Peyer's patch (tissue), 4 donors: ENCODE data around the gene EMILIN2. TPM values are rescaled to one million over a fixed set of nuclear protein-coding genes. Genes with fewer than 3 reads are reported as not detected.
A peak's percentile ranks its signal among the peaks of the same experiment; 100 is the strongest.
"Not testable (repeated sequence)": the region's sequence is repeated elsewhere in the genome, so short reads cannot be mapped to it uniquely, and the experiment has no call there.

Experiments used
- DNase-seq, 3 donors: peaks; one replicate each; pipeline ENCODE4 v3.0.0-alpha.2; 2017 to 2019
- H3K27ac ChIP-seq, 4 donors: fragments of 200-600 bp; sonication (generic); one replicate each; pipeline ENCODE4 v1.5.1; 2016 to 2019
- H3K27me3 ChIP-seq, 2 donors: fragments of 200-600 bp; sonication (generic); one replicate each; pipeline ENCODE4 v1.5.1; 2019
- H3K36me3 ChIP-seq, 3 donors: fragments of 200-600 bp; sonication (generic); one replicate each; pipeline ENCODE4 v1.5.1; 2016 to 2019
- H3K4me1 ChIP-seq, 4 donors: fragments of 200-600 bp; sonication (generic); one replicate each; pipeline ENCODE4 v1.5.1; 2016 to 2019
- H3K4me3 ChIP-seq, 4 donors: fragments of 200-600 bp; sonication (generic); 1 replicate in 3 of 4; 2 replicates in 1 of 4; pipeline ENCODE4 v1.5.1; 2016 to 2019; ENCODE audit warnings: mild to moderate bottlenecking in 1 of 4
- H3K9me3 ChIP-seq, 4 donors: fragments of 200-600 bp; sonication (generic); one replicate each; pipeline ENCODE4 v1.5.1; 2016 to 2019; ENCODE audit warnings: mild to moderate bottlenecking in 1 of 4
- POLR2A ChIP-seq, 2 donors: fragments of 450-650 bp; IDR thresholded peaks; one replicate each; pipeline ENCODE4 v1.5.1; 2017; ENCODE audit warnings: antibody characterized with exemption in 2 of 2, mild to moderate bottlenecking in 2 of 2, moderate library complexity in 2 of 2
- total RNA-seq, 4 donors: library from RNA; depleted of rRNA; stranded (reverse); fragments of >200 nt; gene quantifications; one replicate each; pipeline ENCODE4 v1.1.0, GENCODE V29; 2016
- TF ChIP-seq, protein P1 (sequence below), 6 experiments: fragments of 450-650 bp in 4 of 6; fragments of 200-600 bp in 2 of 6; sonication (generic) in 1 of 6; IDR thresholded peaks; one replicate each; pipeline ENCODE4 v1.5.1; 2017 to 2019; ENCODE audit warnings: antibody characterized with exemption in 6 of 6, mild to moderate bottlenecking in 3 of 6, moderate library complexity in 1 of 6

Gene EMILIN2
- total RNA-seq, 4 donors from 2014 or later, result 6.8 to 54.5 (median 12.8) TPM

- Histone ChIP-seq H3K27ac (peak overlapping the region in 2 of 4 donors; percentile 25 to 29), H3K27me3 (no peaks in the 10 kb centered on the region), H3K4me3 (no peak overlapping the region), H3K4me1 (no peaks in the 10 kb centered on the region), H3K9me3 (no peaks in the 10 kb centered on the region), H3K36me3 (no peaks in the 10 kb centered on the region)
- peak in 2 of 3 donors; percentile 61 to 81 for DNase-seq
- TF ChIP-seq, protein P1, sequence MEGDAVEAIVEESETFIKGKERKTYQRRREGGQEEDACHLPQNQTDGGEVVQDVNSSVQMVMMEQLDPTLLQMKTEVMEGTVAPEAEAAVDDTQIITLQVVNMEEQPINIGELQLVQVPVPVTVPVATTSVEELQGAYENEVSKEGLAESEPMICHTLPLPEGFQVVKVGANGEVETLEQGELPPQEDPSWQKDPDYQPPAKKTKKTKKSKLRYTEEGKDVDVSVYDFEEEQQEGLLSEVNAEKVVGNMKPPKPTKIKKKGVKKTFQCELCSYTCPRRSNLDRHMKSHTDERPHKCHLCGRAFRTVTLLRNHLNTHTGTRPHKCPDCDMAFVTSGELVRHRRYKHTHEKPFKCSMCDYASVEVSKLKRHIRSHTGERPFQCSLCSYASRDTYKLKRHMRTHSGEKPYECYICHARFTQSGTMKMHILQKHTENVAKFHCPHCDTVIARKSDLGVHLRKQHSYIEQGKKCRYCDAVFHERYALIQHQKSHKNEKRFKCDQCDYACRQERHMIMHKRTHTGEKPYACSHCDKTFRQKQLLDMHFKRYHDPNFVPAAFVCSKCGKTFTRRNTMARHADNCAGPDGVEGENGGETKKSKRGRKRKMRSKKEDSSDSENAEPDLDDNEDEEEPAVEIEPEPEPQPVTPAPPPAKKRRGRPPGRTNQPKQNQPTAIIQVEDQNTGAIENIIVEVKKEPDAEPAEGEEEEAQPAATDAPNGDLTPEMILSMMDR (IDR thresholded peaks at IDR 0.05), result no peak
- TF ChIP-seq POLR2A (IDR thresholded peaks at IDR 0.05), result no peak
Observed at GRCh38 chr18:2857491-2858131, 10.8 kb downstream of the EMILIN2 start.

DNA sequence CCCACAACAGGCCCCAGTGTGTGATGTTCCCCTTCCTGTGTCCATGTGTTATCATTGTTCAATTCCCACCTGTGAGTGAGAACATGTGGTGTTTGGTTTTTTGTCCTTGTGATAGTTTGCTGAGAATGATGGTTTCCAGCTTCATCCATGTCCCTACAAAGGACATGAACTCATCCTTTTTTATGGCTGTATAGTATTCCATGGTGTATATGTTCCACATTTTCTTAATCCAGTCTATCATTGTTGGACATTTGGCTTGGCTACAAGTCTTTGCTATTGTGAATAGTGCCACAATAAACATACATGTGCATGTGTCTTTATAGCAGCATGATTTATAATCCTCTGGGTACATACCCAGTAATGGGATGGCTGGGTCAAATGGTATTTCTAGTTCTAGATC is 13.6 kb downstream of the EMILIN2 start:
- not testable (repeated sequence) for H3K27me3 ChIP-seq, H3K9me3 ChIP-seq, DNase-seq, H3K4me1 ChIP-seq, H3K27ac ChIP-seq, H3K4me3 ChIP-seq, H3K36me3 ChIP-seq

- H3K36me3 ChIP-seq, H3K27ac ChIP-seq, DNase-seq, H3K9me3 ChIP-seq, H3K4me3 ChIP-seq, H3K4me1 ChIP-seq, H3K27me3 ChIP-seq: not testable (repeated sequence)
Observed at GRCh38 chr18:2863997-2864396, 17.2 kb downstream of the EMILIN2 start.

GRCh38 chr18:2866465-2866864 is 19.7 kb downstream of the EMILIN2 start:
- H3K9me3 ChIP-seq, H3K27me3 ChIP-seq, H3K4me1 ChIP-seq, H3K27ac ChIP-seq, DNase-seq, H3K36me3 ChIP-seq, H3K4me3 ChIP-seq: not testable (repeated sequence)

DNA sequence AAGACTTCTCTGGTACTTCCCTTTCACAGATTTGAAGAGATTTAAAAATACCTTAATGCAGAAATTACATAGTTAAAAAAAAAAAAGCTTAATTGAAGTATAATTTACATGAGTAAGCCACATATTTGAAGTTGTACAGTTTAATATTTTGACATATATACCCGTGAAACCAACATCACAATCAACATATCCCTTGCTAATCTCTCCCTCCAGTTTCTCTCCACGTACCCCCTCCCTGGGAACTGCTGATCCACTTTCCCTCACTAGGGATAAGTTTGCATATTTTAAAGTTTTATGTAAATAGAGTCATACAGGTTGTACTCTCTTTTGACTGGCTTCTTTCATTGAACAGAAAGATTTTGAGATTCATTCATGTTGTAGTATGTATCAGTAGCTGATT is 22.4 kb downstream of the EMILIN2 start:
- H3K9me3 ChIP-seq, result no peaks in the 10 kb centered on the region
- H3K36me3 ChIP-seq, result no peaks in the 10 kb centered on the region
- no peaks in the 10 kb centered on the region for H3K4me1 ChIP-seq
- no peak for DNase-seq
- no peak for TF ChIP-seq POLR2A (IDR thresholded peaks at IDR 0.05)
- TF ChIP-seq, protein P1 (IDR thresholded peaks at IDR 0.05), result no peak
- no peaks in the 10 kb centered on the region for H3K27me3 ChIP-seq
- H3K27ac ChIP-seq, result no peak overlapping the region
- H3K4me3 ChIP-seq, result no peak overlapping the region

DNA sequence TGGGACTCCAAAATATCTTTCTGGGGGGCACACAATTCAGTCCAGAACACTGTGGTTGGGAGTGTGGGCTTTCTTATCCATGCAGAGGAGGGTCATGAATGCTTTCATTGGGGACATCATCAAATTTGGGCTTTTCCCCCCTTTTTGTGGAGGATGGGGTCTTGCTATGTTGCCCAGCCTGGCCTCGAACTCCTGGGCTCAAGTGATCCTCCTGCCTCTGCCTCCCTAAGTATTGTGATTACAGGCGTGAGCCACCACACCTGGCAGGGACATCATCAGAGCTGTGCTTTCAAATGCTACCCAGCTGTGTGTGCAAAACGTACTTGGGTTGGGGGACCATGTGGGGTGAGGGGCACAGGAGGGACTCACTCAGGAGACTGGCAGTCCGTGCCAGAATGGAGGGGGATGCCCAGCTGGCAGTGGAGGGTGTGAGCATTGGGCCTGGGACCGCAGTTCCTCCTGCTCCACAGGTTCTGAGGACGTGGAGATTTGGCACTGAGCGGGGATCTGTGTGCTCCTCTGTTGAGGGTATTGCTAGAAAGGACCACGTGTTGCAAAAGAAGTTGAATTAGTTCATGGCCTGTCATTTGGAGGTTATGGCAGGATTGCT is 24.4 kb downstream of the EMILIN2 start:
- Histone ChIP-seq H3K4me3 (no peak overlapping the region), H3K36me3 (no peaks in the 10 kb centered on the region), H3K27me3 (no peaks in the 10 kb centered on the region), H3K4me1 (no peaks in the 10 kb centered on the region), H3K9me3 (no peaks in the 10 kb centered on the region), H3K27ac (no peak overlapping the region)
- no peak for DNase-seq
- TF ChIP-seq, protein P1 (IDR thresholded peaks at IDR 0.05), result no peak
- no peak for TF ChIP-seq POLR2A (IDR thresholded peaks at IDR 0.05)

DNA sequence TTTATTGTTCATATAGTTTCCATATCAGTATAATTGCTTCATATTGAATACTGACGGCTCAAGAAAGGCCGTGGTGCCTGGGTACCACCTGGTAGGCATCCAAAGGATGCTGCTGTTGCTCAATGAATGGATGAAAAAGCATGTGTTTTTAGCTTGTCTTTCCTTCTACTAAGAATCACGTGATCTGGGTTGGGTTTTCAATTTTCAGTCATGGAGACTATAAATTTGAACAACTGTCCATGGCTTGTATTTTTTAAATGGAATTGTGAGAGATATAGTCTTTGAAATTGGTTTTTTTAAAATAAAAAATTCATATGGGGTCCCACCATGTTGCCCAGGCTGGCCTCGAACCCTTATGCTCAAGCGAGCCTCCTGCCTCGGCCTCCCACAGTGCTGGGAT is 25.3 kb downstream of the EMILIN2 start:
- no peaks in the 10 kb centered on the region for H3K9me3 ChIP-seq
- no peaks in the 10 kb centered on the region for H3K36me3 ChIP-seq
- no peak for DNase-seq
- H3K4me1 ChIP-seq, result no peaks in the 10 kb centered on the region
- H3K4me3 ChIP-seq, result no peak overlapping the region
- H3K27me3 ChIP-seq, result no peaks in the 10 kb centered on the region
- TF ChIP-seq POLR2A (IDR thresholded peaks at IDR 0.05), result no peak
- TF ChIP-seq, protein P1 (IDR thresholded peaks at IDR 0.05), result no peak
- H3K27ac ChIP-seq, result no peak overlapping the region
